WI38 (cell line): ENCODE measurements around the gene GIMD1.
"Not testable (repeated sequence)": the region's sequence is repeated elsewhere in the genome, so short reads cannot be mapped to it uniquely, and the experiment has no call there.

Experiments used
- H3K4me3 ChIP-seq: 2 replicates; pipeline ENCODE4 v1.5.1; 2011; ENCODE audit warnings: low read depth, mild to moderate bottlenecking, control low read depth, low read length
- TF ChIP-seq, protein P1 (sequence below): IDR thresholded peaks from 2 replicates; pipeline ENCODE4 v1.5.1; 2012; ENCODE audit warnings: low read depth, mild to moderate bottlenecking, control low read depth, low read length

GIMD1 gene

DNA sequence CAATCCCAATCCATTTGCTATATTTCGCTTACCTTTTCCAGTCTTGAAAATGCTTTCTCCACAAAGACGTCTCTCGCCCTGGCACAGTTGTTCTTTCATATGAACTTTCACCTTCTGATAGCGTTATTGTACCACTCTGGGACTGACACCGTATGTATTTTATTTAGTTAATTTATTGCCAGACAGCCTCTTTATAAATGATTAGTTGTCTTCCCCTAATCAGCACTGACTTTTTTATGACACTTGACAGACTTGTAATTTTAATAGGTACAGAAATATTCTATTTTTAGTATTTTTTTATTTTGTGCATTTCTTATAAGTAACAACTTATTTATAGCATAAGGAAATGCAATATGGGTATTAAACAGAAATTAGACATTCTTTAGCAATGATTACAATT, at the start of gene GIMD1:
TSS of gene GIMD1 (minus strand) at position 101 of the 400 bp plus-strand sequence. CDS start 1,343 bp downstream, outside the sequence.
- TF ChIP-seq, protein P1, sequence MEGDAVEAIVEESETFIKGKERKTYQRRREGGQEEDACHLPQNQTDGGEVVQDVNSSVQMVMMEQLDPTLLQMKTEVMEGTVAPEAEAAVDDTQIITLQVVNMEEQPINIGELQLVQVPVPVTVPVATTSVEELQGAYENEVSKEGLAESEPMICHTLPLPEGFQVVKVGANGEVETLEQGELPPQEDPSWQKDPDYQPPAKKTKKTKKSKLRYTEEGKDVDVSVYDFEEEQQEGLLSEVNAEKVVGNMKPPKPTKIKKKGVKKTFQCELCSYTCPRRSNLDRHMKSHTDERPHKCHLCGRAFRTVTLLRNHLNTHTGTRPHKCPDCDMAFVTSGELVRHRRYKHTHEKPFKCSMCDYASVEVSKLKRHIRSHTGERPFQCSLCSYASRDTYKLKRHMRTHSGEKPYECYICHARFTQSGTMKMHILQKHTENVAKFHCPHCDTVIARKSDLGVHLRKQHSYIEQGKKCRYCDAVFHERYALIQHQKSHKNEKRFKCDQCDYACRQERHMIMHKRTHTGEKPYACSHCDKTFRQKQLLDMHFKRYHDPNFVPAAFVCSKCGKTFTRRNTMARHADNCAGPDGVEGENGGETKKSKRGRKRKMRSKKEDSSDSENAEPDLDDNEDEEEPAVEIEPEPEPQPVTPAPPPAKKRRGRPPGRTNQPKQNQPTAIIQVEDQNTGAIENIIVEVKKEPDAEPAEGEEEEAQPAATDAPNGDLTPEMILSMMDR, result no peak
- no peak within 1 kb of the TSS for H3K4me3 ChIP-seq

DNA sequence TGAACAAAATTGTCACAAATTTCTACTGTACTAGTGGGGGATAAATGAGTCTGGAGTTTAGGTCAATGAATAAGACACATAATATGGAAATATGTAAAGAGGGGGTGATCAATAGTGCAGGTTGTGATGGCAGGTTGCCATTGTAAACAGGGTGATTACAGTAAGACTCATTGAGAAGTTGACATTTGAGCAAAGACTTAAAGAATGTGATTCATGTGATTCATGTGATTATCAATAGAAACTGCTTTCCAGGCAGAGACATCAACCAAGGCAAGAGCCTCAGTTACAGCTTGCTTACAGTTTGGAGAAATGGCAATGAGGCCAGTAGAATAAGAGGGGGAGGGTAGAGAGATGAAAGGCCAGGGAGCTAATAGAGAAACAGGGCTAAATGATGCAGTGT, 45.8 kb upstream of the GIMD1 start:
- H3K4me3 ChIP-seq, result no peak overlapping the region
- TF ChIP-seq, protein P1, result no peak

DNA sequence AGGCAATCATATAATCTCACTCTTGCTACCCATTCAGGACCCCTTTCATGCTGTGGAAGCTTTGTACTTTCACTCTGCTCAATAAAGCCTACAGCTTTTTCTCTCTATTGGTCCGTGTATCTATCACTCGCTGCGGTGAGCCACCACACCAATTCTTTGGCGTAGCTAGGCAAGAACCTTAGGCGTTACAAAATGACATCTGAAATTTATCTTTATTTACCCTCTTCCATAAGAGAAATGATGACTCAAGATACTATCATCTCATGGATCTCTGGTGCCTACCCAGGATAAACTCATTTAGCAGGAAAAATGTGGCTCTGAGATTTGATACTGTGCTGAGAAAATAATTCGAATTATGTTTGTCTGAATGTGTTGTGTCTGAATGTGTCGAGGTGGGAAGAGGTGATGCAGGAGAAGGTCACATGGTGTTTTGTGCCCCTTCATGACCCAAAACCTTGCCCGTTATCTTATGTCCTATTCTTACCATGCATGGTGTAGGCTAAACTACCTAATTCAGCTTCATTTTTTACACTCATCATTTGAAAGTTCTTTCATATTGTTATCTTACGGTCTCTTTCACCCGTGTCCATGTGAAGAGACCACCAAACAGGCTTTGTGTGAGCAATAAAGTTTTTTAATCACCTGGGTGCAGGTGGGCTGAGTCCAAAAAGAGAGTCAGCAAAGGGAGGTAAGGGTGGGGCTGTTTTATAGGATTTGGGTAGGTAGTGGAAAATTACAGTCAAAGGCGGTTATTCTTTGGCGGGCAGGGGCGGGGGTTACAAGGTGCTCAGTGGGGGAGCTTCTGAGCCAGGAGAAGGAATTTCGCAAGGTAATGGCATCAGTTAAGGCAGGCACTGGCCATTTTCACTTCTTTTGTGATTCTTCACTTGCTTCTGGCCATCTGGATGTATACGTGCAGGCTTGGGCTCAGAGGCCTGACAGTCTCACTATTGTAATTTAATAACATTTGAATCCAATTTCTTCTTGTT, 41.6 kb upstream of the GIMD1 start:
- TF ChIP-seq, protein P1, result no peak
- peak overlapping the region; percentile 23 for H3K4me3 ChIP-seq

DNA sequence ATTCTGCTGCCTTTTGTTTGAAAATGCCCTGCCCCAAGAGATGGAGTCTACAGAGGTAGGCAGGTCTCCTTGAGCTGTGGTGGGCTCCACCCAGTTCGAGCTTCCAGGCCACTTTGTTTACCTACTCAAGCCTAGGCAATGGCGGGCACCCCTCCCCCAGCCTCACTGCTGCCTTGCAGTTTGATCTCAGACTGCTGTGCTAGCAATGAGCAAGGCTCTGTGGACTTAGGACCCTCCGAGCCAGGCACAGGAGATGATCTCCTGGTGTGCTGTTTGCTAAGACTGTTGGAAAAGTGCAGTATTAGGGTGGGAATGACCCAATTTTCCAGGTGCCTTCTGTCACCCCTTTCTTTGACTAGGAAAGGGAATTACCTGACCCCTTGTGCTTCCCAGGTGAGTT, 39.4 kb upstream of the GIMD1 start:
- not testable (repeated sequence) for H3K4me3 ChIP-seq

DNA sequence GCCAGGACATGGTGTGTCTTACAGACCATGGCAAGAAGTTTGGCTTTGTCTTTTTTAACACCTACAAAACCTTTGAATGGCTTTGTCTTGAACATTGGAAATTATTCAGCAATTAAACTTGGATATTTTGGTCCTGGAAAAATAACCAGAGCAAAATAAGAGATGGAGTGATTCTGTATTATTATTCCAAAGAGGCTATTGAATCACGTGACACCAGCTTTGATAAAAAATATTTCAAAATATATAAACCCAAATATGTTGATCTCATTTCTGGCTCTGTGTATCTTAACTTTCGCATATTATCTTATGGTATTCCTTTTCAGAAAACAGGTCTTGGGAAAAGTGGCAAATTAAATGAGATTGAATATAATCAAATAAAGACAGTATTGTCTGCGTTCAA, 32.6 kb upstream of the GIMD1 start:
- no peak overlapping the region for H3K4me3 ChIP-seq
- TF ChIP-seq, protein P1, result no peak

DNA sequence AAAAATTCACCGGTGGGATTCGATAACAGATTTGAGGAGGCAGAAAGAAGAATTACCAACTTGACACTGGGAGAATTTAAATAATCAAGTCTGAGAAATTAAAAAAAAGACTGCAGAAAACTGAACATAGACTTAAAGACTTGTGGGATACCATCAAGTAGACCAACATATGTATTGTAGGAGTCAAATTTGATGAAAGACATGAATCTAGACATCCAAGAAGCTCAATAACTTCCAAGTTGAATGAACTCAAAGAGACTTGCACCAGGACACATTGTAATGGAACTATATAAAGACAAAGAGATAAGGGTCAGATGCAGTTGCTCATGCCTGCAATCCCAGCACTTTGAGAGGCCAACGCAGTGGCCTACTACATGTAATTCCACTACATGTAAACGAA, 30.3 kb upstream of the GIMD1 start:
- not testable (repeated sequence) for H3K4me3 ChIP-seq

DNA sequence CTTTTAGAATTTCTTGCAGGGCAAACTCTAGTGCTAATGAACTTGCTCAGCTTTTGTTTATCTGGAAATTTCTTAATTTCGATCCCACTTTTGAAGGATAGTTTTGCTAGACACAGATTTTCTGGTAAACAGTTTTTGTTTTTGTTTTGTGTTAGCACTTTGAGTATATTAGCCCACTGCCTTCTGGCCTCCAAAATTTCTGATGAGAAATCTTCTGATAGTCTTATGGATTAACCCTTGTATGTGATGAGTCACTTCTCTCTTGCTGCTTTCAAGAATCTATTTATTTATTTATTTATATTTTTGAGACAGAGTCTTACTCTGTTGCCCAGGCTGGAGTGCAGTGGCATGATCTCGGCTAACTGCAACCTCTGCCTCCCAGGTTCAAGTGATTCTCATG, 27.0 kb upstream of the GIMD1 start:
- H3K4me3 ChIP-seq, result no peak overlapping the region
- TF ChIP-seq, protein P1, result no peak

DNA sequence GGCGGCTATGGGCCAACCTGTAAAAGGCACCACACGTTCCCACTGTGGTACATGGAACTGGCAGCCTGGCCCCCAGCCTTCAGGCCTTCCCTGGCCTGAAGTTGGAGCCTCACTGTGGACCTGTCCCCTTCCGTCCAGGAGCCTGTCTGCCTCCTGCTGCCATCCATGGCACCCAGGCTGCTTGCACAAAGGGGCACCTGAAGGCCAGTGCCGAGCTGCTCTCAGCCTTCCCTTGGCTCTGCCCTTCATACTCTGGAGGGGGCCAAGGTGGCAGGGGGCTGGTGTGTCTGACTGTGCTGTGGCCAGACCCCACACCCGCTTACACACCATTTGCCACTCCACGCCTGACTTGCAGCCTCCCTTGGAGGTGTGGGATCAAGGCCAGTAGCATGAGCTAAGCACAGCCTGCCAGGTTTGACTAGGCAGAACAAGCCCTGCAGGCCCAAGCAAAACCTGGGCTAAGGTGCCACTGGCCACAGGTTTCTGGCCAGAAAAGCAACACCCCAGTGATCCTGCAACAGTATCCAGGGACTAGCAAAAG, 17.3 kb upstream of the GIMD1 start:
- H3K4me3 ChIP-seq, result no peak overlapping the region
- TF ChIP-seq, protein P1, result no peak
